DND-41 (cell line): ENCODE results near the gene KISS1R.

ENCODE experiments used
- ATAC-seq: fragments of 200-7000 bp; cut with Tn5 transposase; 3 replicates; pipeline ENCODE4 v1.9.1; 2021; ENCODE audit warnings: low read depth; ENCODE audit not compliant: insufficient read depth
- DNase-seq: peaks from one replicate; pipeline ENCODE4 v3.0.0-alpha.2; 2020
- H2AFZ ChIP-seq: 2 replicates; pipeline ENCODE4 v1.6.0; 2012; ENCODE audit warnings: low read depth, low read length
- H3K27ac ChIP-seq: 2 replicates; pipeline ENCODE4 v1.5.1; 2012; ENCODE audit warnings: low read length, inconsistent platforms
- H3K27me3 ChIP-seq: fragments of 200-600 bp; sonication (generic); 2 replicates; pipeline ENCODE4 v1.6.0; 2012; ENCODE audit warnings: low read length, mild to moderate bottlenecking, inconsistent platforms; ENCODE audit not compliant: insufficient read depth, poor library complexity
- H3K36me3 ChIP-seq: 2 replicates; pipeline ENCODE4 v1.5.1; 2012; ENCODE audit warnings: low read length, inconsistent platforms; ENCODE audit not compliant: insufficient read depth
- H3K4me1 ChIP-seq: 2 replicates; pipeline ENCODE4 v1.5.1; 2012; ENCODE audit warnings: mild to moderate bottlenecking, low read length; ENCODE audit not compliant: insufficient read depth
- H3K4me2 ChIP-seq: 2 replicates; pipeline ENCODE4 v1.6.0; 2012; ENCODE audit warnings: mild to moderate bottlenecking, moderate library complexity, low read length, inconsistent platforms; ENCODE audit not compliant: insufficient read depth
- H3K4me3 ChIP-seq, 2 experiments: fragments of 200-600 bp in 1 of 2; shearing (Covaris generic) in 1 of 2; 2 replicates each; pipeline ENCODE4 v1.5.1; 2012 to 2016; ENCODE audit warnings: inconsistent platforms in 2 of 2, low read length in 2 of 2, mild to moderate bottlenecking in 2 of 2, low read depth in 1 of 2, moderate library complexity in 1 of 2
- H3K79me2 ChIP-seq: 2 replicates; pipeline ENCODE4 v1.6.0; 2012; ENCODE audit warnings: low read length, inconsistent platforms; ENCODE audit not compliant: insufficient read depth
- H3K9ac ChIP-seq: 2 replicates; pipeline ENCODE4 v1.6.0; 2012; ENCODE audit warnings: low read depth, mild to moderate bottlenecking, inconsistent platforms, low read length, moderate library complexity
- H3K9me3 ChIP-seq: 2 replicates; pipeline ENCODE4 v1.5.1; 2012; ENCODE audit warnings: low read length, moderate library complexity, mild to moderate bottlenecking, inconsistent platforms; ENCODE audit not compliant: insufficient read depth, severe bottlenecking
- H4K20me1 ChIP-seq: 2 replicates; pipeline ENCODE4 v1.6.0; 2012; ENCODE audit warnings: low read length; ENCODE audit not compliant: insufficient read depth
- EZH2 ChIP-seq: IDR thresholded peaks from 3 replicates; pipeline ENCODE4 v1.6.1; 2012; ENCODE audit warnings: borderline replicate concordance, low read depth, mild to moderate bottlenecking, moderate library complexity, low read length, inconsistent platforms; ENCODE audit not compliant: severe bottlenecking
- TF ChIP-seq, protein P1 (sequence below): IDR thresholded peaks from 2 replicates; pipeline ENCODE4 v1.5.1; 2012; ENCODE audit warnings: borderline replicate concordance, low read length, moderate library complexity, mild to moderate bottlenecking; ENCODE audit not compliant: poor library complexity, severe bottlenecking; ENCODE audit errors: extremely low read depth

Gene KISS1R

GRCh38 chr19:896999-897398 lies 20.1 kb upstream of the KISS1R start:
- Histone ChIP-seq H2AFZ (no peak overlapping the region), H3K4me2 (no peak overlapping the region), H3K9ac (no peak overlapping the region), H3K9me3 (no peaks in the 10 kb centered on the region), H3K36me3 (peaks cover 29% of the 10 kb centered on the region), H3K27me3 (no peaks in the 10 kb centered on the region), H3K79me2 (peaks cover 6% of the 10 kb centered on the region), H4K20me1 (peaks cover 7% of the 10 kb centered on the region; the same call in 1 of the 2 replicates), H3K27ac (no peak overlapping the region), H3K4me1 (peaks cover 15% of the 10 kb centered on the region), H3K4me3 (no peak overlapping the region)
- ATAC-seq (no peak), DNase-seq (no peak)
- no peak for TF ChIP-seq EZH2
- TF ChIP-seq, protein P1, sequence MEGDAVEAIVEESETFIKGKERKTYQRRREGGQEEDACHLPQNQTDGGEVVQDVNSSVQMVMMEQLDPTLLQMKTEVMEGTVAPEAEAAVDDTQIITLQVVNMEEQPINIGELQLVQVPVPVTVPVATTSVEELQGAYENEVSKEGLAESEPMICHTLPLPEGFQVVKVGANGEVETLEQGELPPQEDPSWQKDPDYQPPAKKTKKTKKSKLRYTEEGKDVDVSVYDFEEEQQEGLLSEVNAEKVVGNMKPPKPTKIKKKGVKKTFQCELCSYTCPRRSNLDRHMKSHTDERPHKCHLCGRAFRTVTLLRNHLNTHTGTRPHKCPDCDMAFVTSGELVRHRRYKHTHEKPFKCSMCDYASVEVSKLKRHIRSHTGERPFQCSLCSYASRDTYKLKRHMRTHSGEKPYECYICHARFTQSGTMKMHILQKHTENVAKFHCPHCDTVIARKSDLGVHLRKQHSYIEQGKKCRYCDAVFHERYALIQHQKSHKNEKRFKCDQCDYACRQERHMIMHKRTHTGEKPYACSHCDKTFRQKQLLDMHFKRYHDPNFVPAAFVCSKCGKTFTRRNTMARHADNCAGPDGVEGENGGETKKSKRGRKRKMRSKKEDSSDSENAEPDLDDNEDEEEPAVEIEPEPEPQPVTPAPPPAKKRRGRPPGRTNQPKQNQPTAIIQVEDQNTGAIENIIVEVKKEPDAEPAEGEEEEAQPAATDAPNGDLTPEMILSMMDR: no peak

DNA sequence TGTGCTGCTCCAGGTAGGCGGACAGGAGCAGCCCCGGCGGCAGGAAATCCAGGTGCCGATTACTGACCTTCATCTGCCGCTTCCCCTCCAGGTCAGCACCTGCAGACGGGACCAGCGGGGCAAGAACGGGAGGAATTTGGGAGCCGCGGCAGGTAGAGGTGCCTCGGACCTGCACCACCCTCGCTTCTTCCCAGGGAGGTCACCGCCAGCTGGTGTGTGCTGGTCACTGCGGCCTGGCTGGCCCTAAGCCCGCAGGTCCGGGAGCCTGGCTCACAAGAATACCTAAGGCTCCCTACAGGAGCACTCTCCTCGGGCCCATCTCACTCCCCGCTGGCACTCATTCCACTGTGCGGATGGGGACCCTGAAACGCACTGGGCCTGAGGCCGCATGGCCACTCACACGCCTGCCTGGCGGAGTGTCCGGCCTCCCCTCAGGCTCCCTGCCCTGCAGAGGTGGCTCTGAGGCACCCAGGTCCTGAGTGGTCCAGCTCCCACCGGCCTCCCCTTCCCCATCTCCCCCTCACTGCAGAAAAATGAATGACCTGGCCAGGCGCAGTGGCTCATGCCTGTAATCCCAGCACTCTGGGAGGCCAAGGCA lies 19.6 kb upstream of the KISS1R start:
- H3K9me3 ChIP-seq: no peaks in the 10 kb centered on the region
- no peak overlapping the region for H3K4me3 ChIP-seq
- no peak for DNase-seq
- no peaks in the 10 kb centered on the region for H3K27me3 ChIP-seq
- H3K79me2 ChIP-seq: peaks cover under 1% of the 10 kb centered on the region
- H4K20me1 ChIP-seq: peaks cover 9% of the 10 kb centered on the region; the same call in 1 of the 2 replicates
- H3K27ac ChIP-seq: no peak overlapping the region
- TF ChIP-seq, protein P1: no peak
- TF ChIP-seq EZH2: no peak
- no peak for ATAC-seq
- no peak overlapping the region for H3K9ac ChIP-seq
- no peak overlapping the region for H3K4me2 ChIP-seq
- H2AFZ ChIP-seq: no peak overlapping the region
- H3K36me3 ChIP-seq: peaks cover 31% of the 10 kb centered on the region
- peaks cover 12% of the 10 kb centered on the region for H3K4me1 ChIP-seq

DNA sequence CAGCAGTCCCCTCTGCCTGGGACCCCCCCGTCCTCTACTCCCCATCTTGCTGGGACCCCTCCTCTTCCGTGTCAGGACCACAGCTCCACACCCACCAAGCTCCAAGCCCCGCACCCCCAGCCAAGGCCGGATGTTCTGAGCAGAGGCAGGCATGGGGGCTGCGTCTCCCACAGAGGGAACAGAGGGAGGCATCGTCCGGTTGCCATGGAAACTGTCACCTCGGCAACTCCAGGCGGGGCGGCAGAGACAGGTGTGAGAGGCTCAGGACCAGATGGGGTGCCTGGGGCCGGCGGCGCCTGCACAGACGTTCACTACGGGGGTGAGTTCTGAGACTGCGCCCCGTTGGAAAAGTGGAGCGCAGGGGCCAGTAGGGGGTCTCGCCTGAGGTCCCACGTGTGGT lies 18.5 kb upstream of the KISS1R start:
- no peaks in the 10 kb centered on the region for H3K9me3 ChIP-seq
- H3K36me3 ChIP-seq: peaks cover 31% of the 10 kb centered on the region
- no peak overlapping the region for H3K4me2 ChIP-seq
- H3K9ac ChIP-seq: no peak overlapping the region
- H3K4me3 ChIP-seq: no peak overlapping the region
- no peak overlapping the region for H2AFZ ChIP-seq
- TF ChIP-seq, protein P1: no peak
- no peak for TF ChIP-seq EZH2
- no peak for ATAC-seq
- H4K20me1 ChIP-seq: peaks cover 9% of the 10 kb centered on the region; the same call in 1 of the 2 replicates
- no peak for DNase-seq
- H3K27me3 ChIP-seq: no peaks in the 10 kb centered on the region
- H3K4me1 ChIP-seq: peaks cover 8% of the 10 kb centered on the region
- no peaks in the 10 kb centered on the region for H3K79me2 ChIP-seq
- no peak overlapping the region for H3K27ac ChIP-seq
